HEK293 (cell line): ENCODE results near the gene CDH23.

Experiments used
- HOXD13 ChIP-seq: sonication (generic); formaldehyde crosslinking; IDR thresholded peaks from 2 replicates; pipeline ENCODE4 v1.8.0; 2022; ENCODE audit warnings: missing genetic modification reagents, borderline replicate concordance
- INSM2 ChIP-seq: fragments of 450-650 bp; formaldehyde crosslinking; IDR thresholded peaks from 2 replicates; pipeline ENCODE4 v1.5.1; 2016; ENCODE audit warnings: missing biosample characterization, missing genetic modification characterization
- KLF1 ChIP-seq: fragments of 450-650 bp; formaldehyde crosslinking; IDR thresholded peaks from 2 replicates; pipeline ENCODE4 v1.5.1; 2016; ENCODE audit warnings: missing biosample characterization, missing genetic modification characterization
- KLF16 ChIP-seq: fragments of 450-650 bp; formaldehyde crosslinking; IDR thresholded peaks from 2 replicates; pipeline ENCODE4 v1.5.1; 2017; ENCODE audit warnings: missing biosample characterization, missing genetic modification characterization
- MEIS1 ChIP-seq: sonication (generic); formaldehyde crosslinking; IDR thresholded peaks from 2 replicates; pipeline ENCODE4 v1.8.1; 2022; ENCODE audit warnings: missing genetic modification reagents, mild to moderate bottlenecking, borderline replicate concordance
- PRDM10 ChIP-seq: fragments of 450-650 bp; formaldehyde crosslinking; IDR thresholded peaks from 2 replicates; pipeline ENCODE4 v1.5.1; 2016; ENCODE audit warnings: missing biosample characterization, missing genetic modification characterization
- SP2 ChIP-seq: fragments of 450-650 bp; formaldehyde crosslinking; IDR thresholded peaks from 2 replicates; pipeline ENCODE4 v1.5.1; 2016; ENCODE audit warnings: missing biosample characterization, missing genetic modification characterization
- ZNF112 ChIP-seq: fragments of 450-650 bp; formaldehyde crosslinking; IDR thresholded peaks from 2 replicates; pipeline ENCODE4 v1.5.0; 2017; ENCODE audit warnings: missing biosample characterization, missing genetic modification characterization
- ZNF184 ChIP-seq: fragments of 450-650 bp; IDR thresholded peaks from 2 replicates; pipeline ENCODE4 v1.5.1; 2018; ENCODE audit warnings: missing biosample characterization, mild to moderate bottlenecking, missing genetic modification characterization
- ZNF202 ChIP-seq: fragments of 450-650 bp; formaldehyde crosslinking; IDR thresholded peaks from 2 replicates; pipeline ENCODE4 v1.5.1; 2016; ENCODE audit warnings: missing biosample characterization, missing genetic modification characterization, borderline replicate concordance
- ZNF324 ChIP-seq: fragments of 450-650 bp; formaldehyde crosslinking; IDR thresholded peaks from 2 replicates; pipeline ENCODE4 v1.5.1; 2016; ENCODE audit warnings: missing biosample characterization, missing genetic modification characterization
- ZNF341 ChIP-seq: fragments of 450-650 bp; formaldehyde crosslinking; IDR thresholded peaks from 2 replicates; pipeline ENCODE4; 2016; ENCODE audit warnings: low read depth, missing biosample characterization, missing genetic modification characterization
- ZNF416 ChIP-seq: fragments of 450-650 bp; formaldehyde crosslinking; IDR thresholded peaks from 2 replicates; pipeline ENCODE4 v1.5.1; 2016; ENCODE audit warnings: missing biosample characterization, missing genetic modification characterization
- ZNF488 ChIP-seq: fragments of 450-650 bp; formaldehyde crosslinking; IDR thresholded peaks from 2 replicates; pipeline ENCODE4 v1.5.1; 2016; ENCODE audit warnings: missing biosample characterization, missing genetic modification characterization
- ZNF501 ChIP-seq: fragments of 450-650 bp; formaldehyde crosslinking; IDR thresholded peaks from 2 replicates; pipeline ENCODE4 v1.5.1; 2016; ENCODE audit warnings: missing biosample characterization, missing genetic modification characterization
- ZNF510 ChIP-seq: fragments of 450-650 bp; formaldehyde crosslinking; IDR thresholded peaks from 2 replicates; pipeline ENCODE4 v1.5.1; 2018; ENCODE audit warnings: mild to moderate bottlenecking, missing genetic modification characterization, missing biosample characterization; ENCODE audit not compliant: insufficient replicate concordance
- ZNF521 ChIP-seq: fragments of 450-650 bp; formaldehyde crosslinking; IDR thresholded peaks from 2 replicates; pipeline ENCODE4 v1.5.1; 2017; ENCODE audit warnings: missing biosample characterization, mild to moderate bottlenecking, missing genetic modification characterization
- ZNF530 ChIP-seq: fragments of 450-650 bp; formaldehyde crosslinking; IDR thresholded peaks from 2 replicates; pipeline ENCODE4 v1.5.1; 2016; ENCODE audit warnings: low read depth, missing biosample characterization, missing genetic modification characterization
- ZNF558 ChIP-seq: fragments of 450-650 bp; formaldehyde crosslinking; IDR thresholded peaks from 2 replicates; pipeline ENCODE4 v1.5.1; 2016; ENCODE audit warnings: missing biosample characterization, missing genetic modification characterization
- ZNF654 ChIP-seq: fragments of 450-650 bp; formaldehyde crosslinking; IDR thresholded peaks from 2 replicates; pipeline ENCODE4 v1.5.1; 2016; ENCODE audit warnings: low read depth, missing biosample characterization, missing genetic modification characterization
- ZNF701 ChIP-seq: fragments of 450-650 bp; formaldehyde crosslinking; IDR thresholded peaks from 2 replicates; pipeline ENCODE4 v1.5.1; 2016; ENCODE audit warnings: missing biosample characterization, missing genetic modification characterization
- ZNF76 ChIP-seq: fragments of 450-650 bp; formaldehyde crosslinking; IDR thresholded peaks from 2 replicates; pipeline ENCODE4; 2016; ENCODE audit warnings: low read depth, missing biosample characterization, missing genetic modification characterization, borderline replicate concordance
- ZNF791 ChIP-seq: fragments of 450-650 bp; formaldehyde crosslinking; IDR thresholded peaks from 2 replicates; pipeline ENCODE4 v1.5.1; 2016; ENCODE audit warnings: missing biosample characterization, missing genetic modification characterization
- ZNF837 ChIP-seq: fragments of 450-650 bp; formaldehyde crosslinking; IDR thresholded peaks from 2 replicates; pipeline ENCODE4 v1.5.1; 2016; ENCODE audit warnings: missing biosample characterization, missing genetic modification characterization
- TF ChIP-seq, protein P1 (sequence below): sonication (generic); formaldehyde crosslinking; IDR thresholded peaks from 2 replicates; pipeline ENCODE4 v1.8.1; 2022; ENCODE audit warnings: mild to moderate bottlenecking, moderate library complexity, missing genetic modification reagents
- TF ChIP-seq, protein P2 (sequence below): fragments of 450-650 bp; formaldehyde crosslinking; IDR thresholded peaks from 2 replicates; pipeline ENCODE4; 2016; ENCODE audit warnings: missing biosample characterization, missing genetic modification characterization
- TF ChIP-seq, protein P3 (sequence below): fragments of 450-650 bp; formaldehyde crosslinking; IDR thresholded peaks from 2 replicates; pipeline ENCODE4 v1.5.1; 2016; ENCODE audit warnings: missing biosample characterization, missing genetic modification characterization, low read depth
- TF ChIP-seq, protein P4 (sequence below): fragments of 450-650 bp; formaldehyde crosslinking; IDR thresholded peaks from 2 replicates; pipeline ENCODE4 v1.5.1; 2016; ENCODE audit warnings: missing biosample characterization, missing genetic modification characterization

The CDH23 gene

DNA sequence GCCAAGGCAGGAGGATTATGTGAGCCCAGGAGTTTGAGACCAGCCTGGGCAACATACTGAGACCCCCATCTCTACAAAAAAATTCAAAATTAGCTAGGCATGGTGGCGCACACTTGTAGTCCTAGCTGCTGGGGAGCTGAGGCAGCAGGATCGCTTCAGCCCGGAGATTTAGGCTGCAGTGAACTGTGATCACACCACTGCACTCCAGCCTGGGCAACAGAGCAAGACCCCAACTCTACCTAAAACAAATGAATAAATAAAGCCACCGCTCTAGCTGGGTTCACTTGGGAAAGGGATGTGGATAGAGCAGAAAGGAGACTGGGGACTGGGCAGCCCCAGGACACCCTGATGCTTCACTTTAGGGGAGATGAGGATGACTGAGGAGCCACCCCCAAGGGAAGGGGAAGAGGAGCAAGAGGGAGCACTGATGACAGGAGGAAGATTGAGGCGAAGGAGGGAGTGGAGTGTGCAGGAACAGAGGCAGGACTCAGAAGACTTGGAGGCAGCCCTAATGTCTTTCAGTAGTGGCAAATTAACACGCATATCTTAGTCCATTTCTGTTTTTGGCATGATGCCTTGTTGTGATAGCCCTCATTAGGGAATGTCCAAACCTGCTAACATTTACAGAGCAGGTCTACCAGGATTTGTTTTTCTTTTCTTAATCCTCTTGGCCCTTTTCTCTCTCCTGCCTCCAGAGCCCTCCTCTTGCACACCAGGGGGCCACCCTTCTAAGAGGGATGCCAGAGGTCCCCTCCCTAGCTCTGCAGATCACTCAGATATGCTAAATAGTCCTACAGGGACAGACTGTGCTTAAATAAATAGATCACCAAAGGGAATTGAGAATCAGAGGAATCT is 234.5 kb downstream of the CDH23 start (continued):
- TF ChIP-seq, protein P1, sequence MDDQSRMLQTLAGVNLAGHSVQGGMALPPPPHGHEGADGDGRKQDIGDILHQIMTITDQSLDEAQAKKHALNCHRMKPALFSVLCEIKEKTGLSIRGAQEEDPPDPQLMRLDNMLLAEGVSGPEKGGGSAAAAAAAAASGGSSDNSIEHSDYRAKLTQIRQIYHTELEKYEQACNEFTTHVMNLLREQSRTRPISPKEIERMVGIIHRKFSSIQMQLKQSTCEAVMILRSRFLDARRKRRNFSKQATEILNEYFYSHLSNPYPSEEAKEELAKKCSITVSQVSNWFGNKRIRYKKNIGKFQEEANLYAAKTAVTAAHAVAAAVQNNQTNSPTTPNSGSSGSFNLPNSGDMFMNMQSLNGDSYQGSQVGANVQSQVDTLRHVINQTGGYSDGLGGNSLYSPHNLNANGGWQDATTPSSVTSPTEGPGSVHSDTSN (CRISPR knock-in tag): no peak
- TF ChIP-seq, protein P2, sequence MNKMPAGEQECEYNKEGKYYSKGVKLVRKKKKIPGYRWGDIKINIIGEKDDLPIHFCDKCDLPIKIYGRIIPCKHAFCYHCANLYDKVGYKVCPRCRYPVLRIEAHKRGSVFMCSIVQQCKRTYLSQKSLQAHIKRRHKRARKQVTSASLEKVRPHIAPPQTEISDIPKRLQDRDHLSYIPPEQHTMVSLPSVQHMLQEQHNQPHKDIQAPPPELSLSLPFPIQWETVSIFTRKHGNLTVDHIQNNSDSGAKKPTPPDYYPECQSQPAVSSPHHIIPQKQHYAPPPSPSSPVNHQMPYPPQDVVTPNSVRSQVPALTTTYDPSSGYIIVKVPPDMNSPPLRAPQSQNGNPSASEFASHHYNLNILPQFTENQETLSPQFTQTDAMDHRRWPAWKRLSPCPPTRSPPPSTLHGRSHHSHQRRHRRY (tag by site-specific recombination): no peak
- TF ChIP-seq ZNF501 (no peak), INSM2 (tag by site-specific recombination) (no peak), ZNF416 (tag by site-specific recombination) (no peak), KLF1 (no peak), KLF16 (no peak), ZNF202 (tag by site-specific recombination) (no peak), ZNF184 (tag by site-specific recombination) (no peak), HOXD13 (no peak), MEIS1 (CRISPR knock-in tag) (no peak), ZNF558 (tag by site-specific recombination) (peak; percentile 92), ZNF791 (tag by site-specific recombination) (no peak), SP2 (tag by site-specific recombination) (no peak), ZNF112 (tag by site-specific recombination) (no peak), ZNF510 (no peak), ZNF837 (no peak), ZNF76 (tag by site-specific recombination) (no peak), ZNF324 (tag by site-specific recombination) (no peak), ZNF701 (tag by site-specific recombination) (no peak), ZNF488 (tag by site-specific recombination) (no peak), ZNF530 (tag by site-specific recombination) (no peak), PRDM10 (tag by site-specific recombination) (peak; percentile 27; the same call in 1 of the 2 replicates), ZNF341 (tag by site-specific recombination) (peak; percentile 22; the same call in 1 of the 2 replicates), ZNF521 (tag by site-specific recombination) (no peak), ZNF654 (tag by site-specific recombination) (no peak)
- TF ChIP-seq, protein P3, sequence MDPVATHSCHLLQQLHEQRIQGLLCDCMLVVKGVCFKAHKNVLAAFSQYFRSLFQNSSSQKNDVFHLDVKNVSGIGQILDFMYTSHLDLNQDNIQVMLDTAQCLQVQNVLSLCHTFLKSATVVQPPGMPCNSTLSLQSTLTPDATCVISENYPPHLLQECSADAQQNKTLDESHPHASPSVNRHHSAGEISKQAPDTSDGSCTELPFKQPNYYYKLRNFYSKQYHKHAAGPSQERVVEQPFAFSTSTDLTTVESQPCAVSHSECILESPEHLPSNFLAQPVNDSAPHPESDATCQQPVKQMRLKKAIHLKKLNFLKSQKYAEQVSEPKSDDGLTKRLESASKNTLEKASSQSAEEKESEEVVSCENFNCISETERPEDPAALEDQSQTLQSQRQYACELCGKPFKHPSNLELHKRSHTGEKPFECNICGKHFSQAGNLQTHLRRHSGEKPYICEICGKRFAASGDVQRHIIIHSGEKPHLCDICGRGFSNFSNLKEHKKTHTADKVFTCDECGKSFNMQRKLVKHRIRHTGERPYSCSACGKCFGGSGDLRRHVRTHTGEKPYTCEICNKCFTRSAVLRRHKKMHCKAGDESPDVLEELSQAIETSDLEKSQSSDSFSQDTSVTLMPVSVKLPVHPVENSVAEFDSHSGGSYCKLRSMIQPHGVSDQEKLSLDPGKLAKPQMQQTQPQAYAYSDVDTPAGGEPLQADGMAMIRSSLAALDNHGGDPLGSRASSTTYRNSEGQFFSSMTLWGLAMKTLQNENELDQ (tag by site-specific recombination): no peak
- TF ChIP-seq, protein P4, sequence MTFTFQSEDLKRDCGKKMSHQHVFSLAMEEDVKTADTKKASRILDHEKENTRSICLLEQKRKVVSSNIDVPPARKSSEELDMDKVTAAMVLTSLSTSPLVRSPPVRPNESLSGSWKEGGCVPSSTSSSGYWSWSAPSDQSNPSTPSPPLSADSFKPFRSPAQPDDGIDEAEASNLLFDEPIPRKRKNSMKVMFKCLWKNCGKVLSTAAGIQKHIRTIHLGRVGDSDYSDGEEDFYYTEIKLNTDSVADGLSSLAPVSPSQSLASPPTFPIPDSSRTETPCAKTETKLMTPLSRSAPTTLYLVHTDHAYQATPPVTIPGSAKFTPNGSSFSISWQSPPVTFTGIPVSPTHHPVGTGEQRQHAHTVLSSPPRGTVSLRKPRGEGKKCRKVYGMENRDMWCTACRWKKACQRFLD (tag by site-specific recombination): no peak
